ENCODE measurements around the gene GABRG1. TPM values are rescaled to one million over a fixed set of nuclear protein-coding genes. Genes with fewer than 3 reads are reported as not detected.

GABRG1 gene
- total RNA-seq, 1 donor from 2014 or later: not detected

- H3K9ac ChIP-seq: no peak overlapping the region
- H3K36me3 ChIP-seq: no peaks in the 10 kb centered on the region
- Mint-ChIP-seq H3K27me3 (ENCODE audit: insufficient read depth, low read depth) (peaks cover 14% of the 10 kb centered on the region), H3K36me3 (no peaks in the 10 kb centered on the region), H3K4me3 (peak overlapping the region; percentile 80), H3K4me1 (peaks cover 18% of the 10 kb centered on the region), H3K27ac (no peak overlapping the region), H3K9me3 (no peaks in the 10 kb centered on the region)
- TF ChIP-seq EZH2 (IDR thresholded peaks at IDR 0.05) (no peak), EZH2phosphoT487 (IDR thresholded peaks at IDR 0.05) (no peak), CTCF (IDR thresholded peaks at IDR 0.05) (no peak)
- no peaks in the 10 kb centered on the region for H4K20me1 ChIP-seq (ENCODE audit: low read depth)
- H3K79me2 ChIP-seq (ENCODE audit: low read depth): no peaks in the 10 kb centered on the region
- H2AFZ ChIP-seq (replicated peaks): no peak overlapping the region
- peak; percentile 95 for DNase-seq (ENCODE audit: low spot score)
- H3K4me3 ChIP-seq: peak overlapping the region; percentile 43
- H3F3A ChIP-seq (ENCODE audit: low read depth): peaks cover 12% of the 10 kb centered on the region
- no peak overlapping the region for H3K27ac ChIP-seq
- H3K4me1 ChIP-seq: peaks cover 12% of the 10 kb centered on the region
- no peaks in the 10 kb centered on the region for H3K9me3 ChIP-seq (ENCODE audit: low read depth)
- H3K4me2 ChIP-seq: peak overlapping the region; percentile 76
- peaks cover 35% of the 10 kb centered on the region for H3K27me3 ChIP-seq
These were observed 1.0 kb upstream of the GABRG1 start for GRCh38 chr4:46124773-46125413.

GRCh38 chr4:46081674-46082073, 42.2 kb downstream of the GABRG1 start:
- H3K27ac Mint-ChIP-seq: no peak overlapping the region
- TF ChIP-seq EZH2 (IDR thresholded peaks at IDR 0.05) (no peak), CTCF (IDR thresholded peaks at IDR 0.05) (no peak), EZH2phosphoT487 (IDR thresholded peaks at IDR 0.05) (no peak)
- no peaks in the 10 kb centered on the region for H3K9me3 Mint-ChIP-seq

GRCh38 chr4:46081248-46081647, 42.6 kb downstream of the GABRG1 start:
- Histone ChIP-seq H4K20me1 (ENCODE audit: low read depth) (no peaks in the 10 kb centered on the region), H3K9ac (no peak overlapping the region), H3K4me1 (no peaks in the 10 kb centered on the region), H3F3A (ENCODE audit: low read depth) (no peaks in the 10 kb centered on the region), H3K27ac (no peak overlapping the region), H2AFZ (replicated peaks) (no peak overlapping the region), H3K27me3 (no peaks in the 10 kb centered on the region), H3K9me3 (ENCODE audit: low read depth) (no peaks in the 10 kb centered on the region), H3K4me2 (no peak overlapping the region), H3K79me2 (ENCODE audit: low read depth) (no peaks in the 10 kb centered on the region), H3K36me3 (no peaks in the 10 kb centered on the region), H3K4me3 (no peak overlapping the region)
- Mint-ChIP-seq H3K27me3 (ENCODE audit: insufficient read depth, low read depth) (peaks cover 2% of the 10 kb centered on the region), H3K4me1 (no peaks in the 10 kb centered on the region), H3K27ac (no peak overlapping the region), H3K4me3 (no peak overlapping the region), H3K9me3 (no peaks in the 10 kb centered on the region), H3K36me3 (no peaks in the 10 kb centered on the region)
- no peak for DNase-seq (ENCODE audit: low spot score)
- TF ChIP-seq CTCF (IDR thresholded peaks at IDR 0.05) (no peak), EZH2phosphoT487 (IDR thresholded peaks at IDR 0.05) (no peak), EZH2 (IDR thresholded peaks at IDR 0.05) (no peak)

More at GRCh38 chr4:46081674-46082073, 42.2 kb downstream of the GABRG1 start:
- Histone ChIP-seq H3K9me3 (ENCODE audit: low read depth) (no peaks in the 10 kb centered on the region), H3K27ac (no peak overlapping the region), H3K27me3 (no peaks in the 10 kb centered on the region), H3K4me2 (no peak overlapping the region), H3K4me3 (no peak overlapping the region), H2AFZ (replicated peaks) (no peak overlapping the region), H3F3A (ENCODE audit: low read depth) (no peaks in the 10 kb centered on the region), H3K4me1 (no peaks in the 10 kb centered on the region), H4K20me1 (ENCODE audit: low read depth) (no peaks in the 10 kb centered on the region), H3K79me2 (ENCODE audit: low read depth) (no peaks in the 10 kb centered on the region), H3K36me3 (no peaks in the 10 kb centered on the region), H3K9ac (no peak overlapping the region)
- no peak for DNase-seq (ENCODE audit: low spot score)
- Mint-ChIP-seq H3K4me3 (no peak overlapping the region), H3K27me3 (ENCODE audit: insufficient read depth, low read depth) (no peaks in the 10 kb centered on the region), H3K36me3 (no peaks in the 10 kb centered on the region), H3K4me1 (no peaks in the 10 kb centered on the region)

Measured in neural progenitor cell (in vitro differentiated cells).